ENCODE results near the gene LY6G6C.

Gene LY6G6C

DNA sequence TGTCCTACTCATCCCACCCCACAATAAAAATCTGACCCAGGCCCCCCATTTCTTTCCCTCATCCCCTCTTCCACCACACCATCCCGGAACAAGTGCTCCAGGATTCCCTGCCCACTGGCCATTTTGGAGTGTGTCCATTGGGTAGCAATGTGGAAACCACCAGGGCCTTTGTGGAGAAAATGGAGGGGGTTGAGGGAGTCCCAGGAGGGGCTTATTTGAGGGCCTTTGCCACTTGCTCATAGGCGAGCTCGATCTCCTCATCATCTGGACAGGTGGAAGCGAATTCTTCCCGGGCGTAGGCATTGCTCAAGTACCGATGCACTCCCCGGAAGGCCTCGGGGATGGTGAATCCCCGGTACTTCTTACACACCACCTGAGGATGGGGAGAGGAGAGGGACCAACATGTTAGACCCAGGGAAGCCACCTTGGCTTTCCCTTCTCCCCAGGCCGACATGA lies 9.1 kb upstream of the LY6G6C start:
- TF ChIP-seq CTCF (IDR thresholded peaks at IDR 0.05; ENCODE audit: low read depth, low read length), result no peak
- Histone ChIP-seq H3K4me3 (ENCODE audit: low read depth, low read length) (no peak overlapping the region), H3K9me3 (ENCODE audit: severe bottlenecking) (no peaks in the 10 kb centered on the region), H3K27me3 (ENCODE audit: insufficient read depth, low read depth, severe bottlenecking) (no peaks in the 10 kb centered on the region), H3K36me3 (peaks cover 68% of the 10 kb centered on the region), H3K27ac (peak overlapping the region; percentile 81)
- DNase-seq, result no peak

DNA sequence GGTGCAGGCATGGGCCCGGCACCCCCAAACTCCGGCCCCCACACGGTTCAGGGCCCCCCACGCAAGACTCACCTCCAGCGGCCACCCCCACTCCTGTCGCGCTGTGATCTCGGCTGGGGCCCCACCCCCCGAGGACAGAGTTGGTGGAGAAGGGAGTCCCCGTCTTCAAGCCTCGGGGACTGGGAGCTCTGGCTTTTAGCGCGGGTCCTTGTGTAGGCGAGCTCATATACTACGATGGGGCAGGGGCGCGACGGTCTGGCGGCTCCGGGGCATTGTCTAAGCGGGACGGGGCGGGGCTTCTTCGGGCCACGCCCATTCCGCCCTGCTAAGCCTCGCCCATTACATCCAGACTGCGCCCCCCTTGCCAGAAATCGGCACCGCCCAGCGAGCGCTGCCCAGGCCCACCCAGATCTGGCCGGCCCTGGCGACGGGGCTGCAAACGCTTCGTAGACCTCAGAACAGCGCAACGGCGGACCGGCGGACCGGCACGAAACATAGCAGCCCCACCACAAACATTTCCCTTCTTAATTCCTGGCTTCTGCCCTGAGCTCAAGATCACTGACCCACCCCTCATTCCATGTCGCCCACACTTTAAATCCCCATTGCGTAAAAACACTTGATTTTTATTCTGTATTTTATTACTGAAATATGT lies 8.6 kb upstream of the LY6G6C start:
- peak overlapping the region; percentile 81 for H3K27ac ChIP-seq
- DNase-seq, result peak; percentile 94
- TF ChIP-seq CTCF (IDR thresholded peaks at IDR 0.05; ENCODE audit: low read depth, low read length), result peak; percentile 14; the same call in 1 of the 2 replicates
- peaks cover 68% of the 10 kb centered on the region for H3K36me3 ChIP-seq
- peak overlapping the region; percentile 82 for H3K4me3 ChIP-seq (ENCODE audit: low read depth, low read length)
- H3K9me3 ChIP-seq (ENCODE audit: severe bottlenecking), result no peaks in the 10 kb centered on the region
- H3K27me3 ChIP-seq (ENCODE audit: insufficient read depth, low read depth, severe bottlenecking), result no peaks in the 10 kb centered on the region

- Histone ChIP-seq H3K4me3 (ENCODE audit: low read depth, low read length) (peak overlapping the region; percentile 82), H3K27me3 (ENCODE audit: insufficient read depth, low read depth, severe bottlenecking) (no peaks in the 10 kb centered on the region), H3K9me3 (ENCODE audit: severe bottlenecking) (no peaks in the 10 kb centered on the region), H3K36me3 (peaks cover 67% of the 10 kb centered on the region), H3K27ac (peak overlapping the region; percentile 81)
- TF ChIP-seq CTCF (IDR thresholded peaks at IDR 0.05; ENCODE audit: low read depth, low read length), result no peak; the same call in 1 of the 2 replicates
- peak; percentile 98 for DNase-seq
Measured at GRCh38 chr6:31729515-31729978, 8.0 kb upstream of the LY6G6C start.

GRCh38 chr6:31728767-31729514 lies 7.4 kb upstream of the LY6G6C start, which contains the start of gene DDAH2:
DDAH2 (minus strand) TSS chr6:31729299; CDS start chr6:31729161, 138 bp downstream.
- no peak for DNase-seq
- peak; percentile 90; the same call in 1 of the 2 replicates for TF ChIP-seq CTCF (IDR thresholded peaks at IDR 0.05; ENCODE audit: low read depth, low read length)
- Histone ChIP-seq H3K27me3 (ENCODE audit: insufficient read depth, low read depth, severe bottlenecking) (no peaks in the 10 kb centered on the region), H3K4me3 (ENCODE audit: low read depth, low read length) (peak within 1 kb of the TSS; percentile 82), H3K36me3 (peaks cover 61% of the 10 kb centered on the region), H3K27ac (peak within 1 kb of the TSS; percentile 81), H3K9me3 (ENCODE audit: severe bottlenecking) (no peaks in the 10 kb centered on the region)

DNA sequence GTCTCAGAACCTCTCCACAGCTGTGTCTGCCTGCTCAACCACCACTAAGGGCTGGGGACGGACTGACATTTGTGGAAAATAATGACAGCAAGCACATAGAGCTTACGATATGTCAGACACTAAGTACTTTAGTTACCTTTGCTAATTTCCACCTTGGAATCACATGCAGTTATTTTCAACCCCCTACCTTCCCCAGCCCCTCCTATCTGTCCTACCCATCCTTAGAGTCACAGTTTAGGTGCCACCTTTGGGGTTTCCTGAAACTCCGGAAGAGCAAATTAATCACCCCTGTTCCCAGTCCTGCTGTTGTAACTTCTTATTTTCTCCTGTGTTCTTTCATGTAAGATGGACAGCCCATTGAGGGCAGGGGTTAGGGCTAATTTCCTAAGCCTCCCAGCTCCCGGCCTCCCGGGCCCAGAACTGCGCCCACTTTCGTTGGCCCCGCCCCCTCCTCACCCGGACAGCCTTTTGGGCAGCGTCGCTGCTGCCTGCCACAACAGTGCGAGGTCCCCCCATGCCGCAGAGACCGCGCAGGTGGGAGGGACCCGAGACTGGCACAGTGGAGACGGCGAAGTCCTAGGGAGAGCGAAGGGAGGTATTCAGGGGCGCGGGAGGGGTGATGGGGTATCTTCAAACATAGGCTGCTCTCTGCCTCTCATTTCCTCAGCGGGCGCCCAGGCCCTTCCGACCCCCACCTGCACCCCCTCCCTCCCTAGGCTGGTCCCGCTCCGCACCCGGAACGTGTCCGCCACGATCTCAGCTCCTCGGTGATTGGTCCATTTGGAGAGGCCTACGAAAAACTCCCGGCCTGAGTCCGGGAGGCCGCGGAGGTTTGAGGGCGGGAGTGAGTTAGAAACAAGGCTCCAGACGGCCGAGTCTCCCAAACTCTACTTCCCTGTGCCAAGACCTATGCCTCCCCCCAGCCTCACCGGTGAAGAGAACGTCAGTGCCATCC lies 6.4 kb upstream of the LY6G6C start:
- no peak for TF ChIP-seq CTCF (IDR thresholded peaks at IDR 0.05; ENCODE audit: low read depth, low read length)
- DNase-seq, result no peak
- H3K27me3 ChIP-seq (ENCODE audit: insufficient read depth, low read depth, severe bottlenecking), result no peaks in the 10 kb centered on the region
- H3K27ac ChIP-seq, result no peak overlapping the region
- H3K4me3 ChIP-seq (ENCODE audit: low read depth, low read length), result no peak overlapping the region
- H3K36me3 ChIP-seq, result peaks cover 51% of the 10 kb centered on the region
- H3K9me3 ChIP-seq (ENCODE audit: severe bottlenecking), result no peaks in the 10 kb centered on the region
